ENCODE results near the gene ATG7. TPM values are rescaled to one million over a fixed set of nuclear protein-coding genes. Genes with fewer than 3 reads are reported as not detected.
"Not testable (repeated sequence)": the region's sequence is repeated elsewhere in the genome, so short reads cannot be mapped to it uniquely, and the experiment has no call there.

The ATG7 gene
- total RNA-seq, 2 experiments from 2014 or later, result 27.8 to 28.5 TPM

DNA sequence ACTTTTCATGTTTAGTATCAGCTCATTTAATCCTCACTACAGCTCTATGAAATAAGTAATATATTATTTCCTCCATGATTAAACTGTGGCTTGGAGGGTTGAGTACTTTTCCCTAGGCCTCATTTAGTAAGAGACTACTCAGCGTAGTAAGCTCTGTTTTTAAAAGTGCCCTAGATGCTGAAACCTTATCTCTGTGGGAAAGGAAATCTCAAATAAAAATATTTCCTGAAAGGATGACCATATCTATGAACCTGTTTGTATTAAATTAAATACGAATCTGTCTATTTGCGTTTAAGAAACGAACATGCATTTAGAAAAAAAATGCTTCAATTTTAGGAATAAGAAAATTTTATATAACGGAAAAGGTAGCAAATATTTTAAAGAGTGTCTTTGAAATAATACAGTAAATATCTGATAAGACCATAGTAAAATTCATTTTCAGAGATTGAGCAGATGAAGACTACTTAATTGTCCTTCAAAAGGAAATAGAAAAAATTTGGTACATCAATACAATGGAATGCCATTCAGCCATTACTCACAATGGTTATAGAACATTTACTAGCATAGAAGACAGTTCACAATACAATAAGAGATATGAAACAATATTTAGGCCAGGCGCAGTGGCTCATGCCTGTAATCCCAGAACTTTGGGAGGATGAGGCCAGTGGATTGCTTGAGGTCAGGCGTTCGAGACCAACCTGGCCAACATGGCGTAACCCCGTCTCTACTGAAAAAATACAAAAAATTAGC lies 56.2 kb downstream of the ATG7 start:
- POLR2A ChIA-PET, result no interaction called here
- CTCF ChIA-PET, result no interaction called here

- POLR2A ChIA-PET, result no interaction called here
- CTCF ChIA-PET, result interaction anchor here (1.1 kb wide), 1 partner anchor 134 kb away, joined by 3 read pairs; no protein-coding TSS in a partner anchor
Observed at GRCh38 chr3:11329777-11330176, 57.6 kb downstream of the ATG7 start.

- CTCF ChIA-PET, result interaction anchor here (1.1 kb wide), 1 partner anchor 136 kb away, joined by 3 read pairs; no protein-coding TSS in a partner anchor
Observed at GRCh38 chr3:11331101-11331500, 58.9 kb downstream of the ATG7 start.

GRCh38 chr3:11335056-11335608 lies 62.9 kb downstream of the ATG7 start:
- ChIA-PET POLR2A (no interaction called here), CTCF (interaction anchor here (0.6 to 1.9 kb wide), 11 partner anchors 15 to 390 kb away, joined by 3 to 8 read pairs (median 4); partner anchors contain the start of gene HRH1)

More at GRCh38 chr3:11331101-11331500, 58.9 kb downstream of the ATG7 start:
- POLR2A ChIA-PET, result interaction anchor here (0.6 kb wide), 2 partner anchors 176 to 386 kb away, joined by 3 to 6 read pairs; no protein-coding TSS in a partner anchor

- ChIA-PET CTCF (interaction anchor here (1.2 kb wide), 2 partner anchors 40 to 103 kb away, joined by 3 to 5 read pairs; no protein-coding TSS in a partner anchor), POLR2A (no interaction called here)
Observed at GRCh38 chr3:11339541-11339940, 67.3 kb downstream of the ATG7 start.

DNA sequence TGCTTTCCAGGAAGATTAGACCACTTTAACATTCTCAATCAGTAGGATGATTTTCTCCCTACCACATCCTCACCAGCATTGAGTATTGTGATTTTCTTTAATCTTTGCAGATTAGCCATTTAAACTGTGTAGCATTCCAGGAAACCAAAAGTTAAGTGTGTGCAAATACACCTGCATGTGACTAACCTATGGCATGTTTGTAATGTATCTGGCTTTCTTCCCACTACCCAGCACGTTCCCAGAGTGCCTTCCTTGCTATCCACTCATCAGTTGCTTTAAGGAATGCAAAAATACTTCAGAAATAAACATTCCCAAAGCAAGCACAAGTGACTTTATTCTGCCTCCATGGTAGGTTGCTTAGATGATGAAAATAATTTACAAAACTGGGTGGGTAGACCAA lies 74.2 kb downstream of the ATG7 start:
- CTCF ChIA-PET, result no interaction called here

DNA sequence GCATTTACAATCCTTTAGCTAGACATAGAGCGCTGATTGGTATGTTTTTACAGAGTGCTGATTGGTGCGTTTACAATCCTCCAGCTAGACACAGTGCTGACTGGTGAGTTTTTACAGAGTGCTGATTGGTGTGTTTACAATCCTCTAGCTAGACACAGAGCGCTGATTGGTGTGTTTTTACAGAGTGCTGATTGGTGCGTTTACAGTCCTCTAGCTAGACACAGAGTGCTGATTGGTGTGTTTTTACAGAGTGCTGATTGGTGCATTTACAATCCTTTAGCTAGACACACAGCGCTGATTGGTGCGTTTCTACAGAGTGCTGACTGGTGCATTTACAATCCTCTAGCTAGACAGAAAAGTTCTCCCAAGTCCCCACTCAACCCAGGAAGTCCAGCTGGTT lies 76.7 kb downstream of the ATG7 start:
- POLR2A ChIA-PET, CTCF ChIA-PET: not testable (repeated sequence)

More for the DNA sequence above, 74.2 kb downstream of the ATG7 start:
- POLR2A ChIA-PET, result no interaction called here

DNA sequence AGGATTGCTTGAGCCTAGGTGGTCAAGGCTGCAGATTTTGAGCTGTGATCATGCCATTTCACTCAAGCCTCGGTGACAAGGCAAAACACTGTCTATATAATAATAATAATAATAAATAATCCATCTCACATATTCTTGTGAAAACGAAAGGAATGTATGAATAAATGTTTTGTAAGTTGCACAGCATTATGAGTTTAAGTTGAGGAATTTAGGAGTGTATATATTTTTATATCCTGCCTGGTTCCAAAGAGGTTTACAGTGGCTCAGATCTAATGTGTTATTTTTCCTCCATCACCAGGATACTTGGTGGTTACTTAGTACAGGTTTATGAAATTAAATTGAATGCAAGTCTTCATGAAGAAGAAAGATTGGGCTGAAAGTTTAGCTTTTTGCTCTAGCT lies 77.2 kb downstream of the ATG7 start:
- ChIA-PET CTCF (no interaction called here), POLR2A (no interaction called here)

- POLR2A ChIA-PET, result no interaction called here
- CTCF ChIA-PET, result no interaction called here
Observed at GRCh38 chr3:11350374-11350773, 78.2 kb downstream of the ATG7 start.

DNA sequence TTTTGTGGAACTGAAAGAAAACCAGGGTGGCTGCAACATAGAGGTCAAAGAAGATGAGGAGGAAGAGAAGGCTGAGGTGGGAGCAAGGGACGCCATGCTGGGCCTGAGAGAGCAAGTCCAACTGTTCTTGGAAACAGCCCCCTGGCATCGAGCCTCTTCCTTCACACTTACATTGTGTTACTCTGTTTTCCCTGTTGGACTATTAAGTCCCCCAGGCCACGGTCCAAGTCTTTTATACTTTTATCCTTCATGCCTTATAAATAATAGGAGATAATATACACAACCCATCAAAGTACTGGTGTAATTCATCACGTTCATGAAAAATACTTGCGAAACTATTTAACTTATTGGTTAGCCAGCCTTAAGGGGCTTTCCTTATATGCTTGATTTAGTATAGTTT lies 79.3 kb downstream of the ATG7 start:
- ChIA-PET POLR2A (no interaction called here), CTCF (interaction anchor here (0.7 kb wide), 1 partner anchor 381 kb away, joined by 4 read pairs; no protein-coding TSS in a partner anchor)

DNA sequence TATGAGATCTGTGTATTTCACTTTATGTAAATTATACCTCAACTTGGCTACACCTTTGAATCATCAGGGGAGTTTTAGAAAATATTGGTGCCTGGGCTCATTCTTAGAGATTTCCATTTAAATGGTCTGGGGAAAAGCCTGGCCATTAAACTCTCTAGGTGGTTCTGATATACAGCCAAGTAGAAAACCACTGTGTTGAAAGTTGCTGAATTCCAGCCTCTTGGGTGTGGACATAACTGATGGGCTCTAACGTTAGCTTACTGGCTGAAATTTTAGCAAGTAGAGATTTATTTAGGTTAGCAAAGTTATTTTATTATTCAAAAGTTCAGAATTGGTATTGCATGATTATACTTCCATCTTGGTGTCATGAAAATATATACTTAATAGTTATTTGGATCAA lies 84.1 kb downstream of the ATG7 start:
- CTCF ChIA-PET, result no interaction called here

GRCh38 chr3:11362600-11362999 lies 90.4 kb downstream of the ATG7 start:
- ChIA-PET CTCF (no interaction called here), POLR2A (no interaction called here)

More for the DNA sequence above, 84.1 kb downstream of the ATG7 start:
- POLR2A ChIA-PET, result no interaction called here

GRCh38 chr3:11363715-11364114 lies 91.5 kb downstream of the ATG7 start:
- ChIA-PET POLR2A (interaction anchor here (1.2 kb wide), 1 partner anchor 262 kb away, joined by 5 read pairs; no protein-coding TSS in a partner anchor), CTCF (interaction anchor here (1.0 kb wide), 1 partner anchor 10 kb away, joined by 3 read pairs; no protein-coding TSS in a partner anchor)

- ChIA-PET CTCF (interaction anchor here (1.0 kb wide), 1 partner anchor 10 kb away, joined by 3 read pairs; no protein-coding TSS in a partner anchor), POLR2A (interaction anchor here (1.2 kb wide), 1 partner anchor 262 kb away, joined by 5 read pairs; no protein-coding TSS in a partner anchor)
Observed at GRCh38 chr3:11364181-11364580, 92.0 kb downstream of the ATG7 start.

DNA sequence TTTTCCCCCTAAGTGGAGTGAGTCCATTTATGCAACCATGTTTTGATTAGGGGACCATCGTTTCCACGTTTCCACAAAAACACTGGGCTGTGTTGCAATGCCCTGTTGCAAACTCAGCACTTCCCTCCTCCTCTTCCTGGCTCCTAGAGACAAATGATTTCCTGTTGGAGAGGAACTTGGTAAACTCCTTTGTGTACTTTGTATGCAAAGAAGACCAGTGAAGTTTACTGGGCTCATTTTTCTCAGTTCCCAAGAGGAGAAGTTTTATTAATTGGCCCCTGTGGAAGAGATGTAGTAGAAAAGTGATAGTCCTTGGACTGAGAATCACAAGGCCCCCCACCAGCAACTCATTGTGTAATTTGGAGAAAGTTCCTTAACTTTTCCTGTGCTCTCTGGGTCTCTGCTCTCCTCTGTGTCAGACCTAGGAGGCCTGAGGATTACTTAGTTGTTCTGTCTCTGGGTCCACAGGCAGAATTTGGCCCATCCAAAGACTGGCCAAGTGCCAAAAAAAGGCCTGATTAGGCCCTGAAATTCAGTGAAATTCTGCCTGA lies 95.0 kb downstream of the ATG7 start:
- CTCF ChIA-PET, result no interaction called here

DNA sequence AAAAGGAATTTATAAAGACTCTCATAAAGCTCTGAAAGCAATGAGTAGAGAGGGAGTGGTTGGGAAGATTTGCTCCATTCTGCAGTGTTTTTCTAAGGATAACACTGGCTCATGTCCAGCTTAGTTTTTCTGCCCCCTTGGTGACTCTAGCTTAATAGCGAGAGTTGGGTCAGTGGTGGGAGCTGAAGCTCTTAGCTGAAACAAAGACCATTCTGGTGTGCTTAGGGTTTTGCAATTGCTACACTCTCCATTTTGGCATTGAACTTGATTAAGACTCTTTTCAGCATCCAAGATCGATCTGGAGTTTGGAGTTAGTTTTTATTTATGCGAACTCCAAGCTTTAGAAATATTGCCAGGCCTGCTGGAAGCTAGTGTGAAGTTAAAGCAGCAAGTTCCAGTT lies 98.0 kb downstream of the ATG7 start:
- CTCF ChIA-PET, result no interaction called here
- POLR2A ChIA-PET, result no interaction called here

More for the DNA sequence above, 95.0 kb downstream of the ATG7 start:
- POLR2A ChIA-PET, result no interaction called here

- ChIA-PET POLR2A (no interaction called here), CTCF (no interaction called here)
Observed at GRCh38 chr3:11370966-11371365, 98.8 kb downstream of the ATG7 start.

GRCh38 chr3:11371747-11372146 lies 99.5 kb downstream of the ATG7 start:
- POLR2A ChIA-PET, result no interaction called here
- CTCF ChIA-PET, result no interaction called here

GRCh38 chr3:11373235-11373634 lies 101.0 kb downstream of the ATG7 start:
- ChIA-PET CTCF (no interaction called here), POLR2A (interaction anchor here (0.6 kb wide), 1 partner anchor 13 kb away, joined by 3 read pairs; no protein-coding TSS in a partner anchor)

- CTCF ChIA-PET, result no interaction called here
- POLR2A ChIA-PET, result no interaction called here
Observed at GRCh38 chr3:11373654-11374053, 101.5 kb downstream of the ATG7 start.

All from activated CD8-positive, alpha-beta memory T cell treated with anti-CD3 and anti-CD28 coated beads for 36 hours (primary cell).